Subcutaneous abdominal adipose tissue (tissue), 5 donors: ENCODE results near the gene FOXD4L5.
"Not testable (repeated sequence)": the region's sequence is repeated elsewhere in the genome, so short reads cannot be mapped to it uniquely, and the experiment has no call there.

ENCODE experiments used
- H3K27ac ChIP-seq: one replicate; pipeline ENCODE4 v1.7.0; 2013; ENCODE audit warnings: low read depth, mild to moderate bottlenecking, inconsistent platforms, low read length, moderate library complexity
- H3K27me3 ChIP-seq, 5 donors: one replicate each; pipeline ENCODE4 v1.7.0; 2013; ENCODE audit warnings: low read length in 5 of 5, inconsistent platforms in 1 of 5; ENCODE audit not compliant: control insufficient read depth in 5 of 5, insufficient read depth in 4 of 5
- H3K36me3 ChIP-seq, 5 donors: one replicate each; pipeline ENCODE4 v1.7.0; 2013; ENCODE audit warnings: low read length in 5 of 5; ENCODE audit not compliant: control insufficient read depth in 5 of 5, insufficient read depth in 5 of 5
- H3K4me1 ChIP-seq, 5 donors: one replicate each; pipeline ENCODE4 v1.7.0; 2013; ENCODE audit warnings: low read length in 5 of 5, mild to moderate bottlenecking in 3 of 5, moderate library complexity in 1 of 5; ENCODE audit not compliant: control insufficient read depth in 5 of 5, insufficient read depth in 5 of 5
- H3K4me3 ChIP-seq, 5 donors: one replicate each; pipeline ENCODE4 v1.7.0; 2013; ENCODE audit warnings: low read length in 5 of 5, low read depth in 1 of 5
- H3K9ac ChIP-seq, 5 donors: one replicate each; pipeline ENCODE4 v1.7.0; 2013; ENCODE audit warnings: low read length in 5 of 5, mild to moderate bottlenecking in 4 of 5, moderate library complexity in 3 of 5
- H3K9me3 ChIP-seq, 5 donors: one replicate each; pipeline ENCODE4 v1.7.0; 2013; ENCODE audit warnings: low read length in 5 of 5; ENCODE audit not compliant: control insufficient read depth in 5 of 5
- donor health status: healthy.
- donor health status: healthy.
- donor health status: healthy.
- donor health status: healthy.
- donor health status: healthy.

The FOXD4L5 gene

DNA sequence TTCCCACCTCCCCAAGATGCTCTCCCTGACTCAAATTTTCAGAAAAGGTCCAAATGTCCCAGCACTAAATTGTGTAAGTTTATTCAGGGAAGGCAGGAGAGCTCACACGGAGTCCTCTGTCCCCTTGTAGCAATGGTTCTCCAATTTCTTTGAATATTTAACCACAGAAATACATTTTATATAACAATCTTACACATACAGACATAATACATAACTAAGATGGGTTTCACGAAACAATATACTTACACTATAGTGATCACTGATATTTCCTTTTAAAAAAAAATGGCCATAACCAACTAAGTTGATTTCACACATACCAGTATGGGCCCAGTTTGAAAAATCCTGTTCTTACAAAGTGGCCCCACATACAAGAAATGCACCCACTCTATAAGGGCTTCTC lies at the start of gene FOXD4L5:
Gene FOXD4L5, minus strand, starts transcription at position 101 of the 400 bp plus-strand sequence. CDS start 832 bp downstream, outside the sequence.
- H3K36me3 ChIP-seq, H3K4me1 ChIP-seq, H3K9ac ChIP-seq, H3K9me3 ChIP-seq, H3K27me3 ChIP-seq, H3K4me3 ChIP-seq, H3K27ac ChIP-seq: not testable (repeated sequence)

DNA sequence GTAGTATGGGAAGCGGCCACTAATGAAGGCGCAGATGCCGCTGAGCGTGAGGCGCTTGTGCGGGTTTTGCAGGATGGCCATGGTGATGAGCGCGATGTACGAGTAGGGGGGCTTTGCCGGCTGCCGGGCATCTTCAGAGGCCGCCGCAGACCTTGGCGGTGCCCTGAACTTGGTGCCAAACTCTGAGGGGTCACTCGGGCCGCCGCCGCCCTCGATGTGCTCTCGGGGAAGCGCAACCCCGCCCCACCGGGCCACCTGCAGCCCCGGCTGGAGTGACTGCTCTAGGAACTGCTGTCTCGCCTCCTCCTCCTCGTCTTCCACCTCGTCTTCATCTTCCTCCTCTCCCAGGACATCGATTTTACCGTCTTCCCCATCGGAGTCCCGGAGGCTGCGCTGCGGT lies 1.1 kb downstream of the FOXD4L5 start:
- not testable (repeated sequence) for H3K9ac ChIP-seq, H3K27me3 ChIP-seq, H3K4me1 ChIP-seq, H3K9me3 ChIP-seq, H3K27ac ChIP-seq, H3K36me3 ChIP-seq, H3K4me3 ChIP-seq

DNA sequence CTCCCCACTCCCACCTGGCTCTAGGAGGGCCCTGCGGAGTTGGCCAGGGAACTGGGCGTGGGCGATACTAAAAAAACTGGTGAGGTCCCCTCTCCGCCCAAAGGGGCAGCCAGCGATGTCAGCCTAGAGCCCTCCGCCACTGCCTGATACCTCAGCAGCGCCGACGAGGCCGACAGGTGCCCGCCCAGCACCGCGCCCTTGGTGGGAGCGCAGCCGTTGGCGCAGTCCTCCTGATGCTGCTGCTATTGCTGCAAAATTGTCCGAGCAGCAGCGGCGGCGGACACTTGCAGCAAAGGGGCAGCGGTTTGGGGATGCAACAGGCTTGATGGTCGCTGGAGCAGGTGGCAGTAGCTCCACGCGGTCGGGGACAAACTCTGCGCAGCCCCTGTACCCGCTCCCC lies 2.0 kb downstream of the FOXD4L5 start:
- H3K4me1 ChIP-seq, H3K27me3 ChIP-seq, H3K36me3 ChIP-seq, H3K9me3 ChIP-seq, H3K27ac ChIP-seq, H3K9ac ChIP-seq, H3K4me3 ChIP-seq: not testable (repeated sequence)
